H1 (cell line): Measurements from ENCODE around the gene TYMS. TPM values are rescaled to one million over a fixed set of nuclear protein-coding genes. Genes with fewer than 3 reads are reported as not detected.

Source experiments
- CTCF ChIA-PET: fragments of 300-600 bp; sonication (Branson Sonifier 250); formaldehyde crosslinking; loops from one replicate; lab custom pipeline; 2021; ENCODE audit not compliant: partially characterized antibody; lab: Charles Lee
- POLR2A ChIA-PET: fragments of 300-600 bp; sonication (Branson Sonifier 250); formaldehyde crosslinking; loops from one replicate; lab custom pipeline; 2021; ENCODE audit warnings: inconsistent platforms; ENCODE audit not compliant: partially characterized antibody; lab: Charles Lee
- DNase-seq, 2 experiments: peaks; one replicate each; pipeline versions ENCODE4 v3.0.0 to v3.0.0-alpha.2; 2010 to 2022; ENCODE audit warnings: low spot score in 2 of 2, low read depth in 1 of 2, mixed read lengths in 1 of 2
- FAIRE-seq: peaks from 2 replicates; lab custom pipeline; 2011; peaks lifted over from hg19 to GRCh38; lab: Jason Lieb, UNC
- H2AFZ ChIP-seq: 2 replicates; pipeline ENCODE4 v1.8.1; 2012; ENCODE audit warnings: low read length, inconsistent platforms
- H2AK5ac ChIP-seq: 2 replicates; pipeline ENCODE4 v1.6.1; 2013; ENCODE audit warnings: low read depth, low read length
- H2BK120ac ChIP-seq: replicated peaks from 2 replicates; pipeline ENCODE3; 2013; ENCODE audit warnings: low read depth, low read length, inconsistent platforms
- H2BK12ac ChIP-seq: 2 replicates; pipeline ENCODE4 v1.6.1; 2013; ENCODE audit warnings: low read depth, low read length
- H2BK15ac ChIP-seq: 2 replicates; pipeline ENCODE4 v1.6.1; 2013; ENCODE audit warnings: low read length
- H2BK20ac ChIP-seq: 2 replicates; pipeline ENCODE4 v1.6.1; 2013; ENCODE audit warnings: low read length
- H2BK5ac ChIP-seq: 2 replicates; pipeline ENCODE4 v1.6.1; 2013; ENCODE audit warnings: low read depth, low read length
- H3K14ac ChIP-seq: 2 replicates; pipeline ENCODE4 v1.6.1; 2013; ENCODE audit warnings: inconsistent platforms; ENCODE audit not compliant: insufficient read length
- H3K18ac ChIP-seq: 2 replicates; pipeline ENCODE4 v1.6.1; 2013; ENCODE audit warnings: low read length; ENCODE audit errors: extremely low read depth
- H3K23ac ChIP-seq: 2 replicates; pipeline ENCODE4 v1.6.1; 2013; ENCODE audit warnings: inconsistent platforms; ENCODE audit not compliant: insufficient read length
- H3K23me2 ChIP-seq: 2 replicates; pipeline ENCODE4 v1.6.1; 2013; ENCODE audit warnings: low read depth, low read length
- H3K27ac ChIP-seq: 2 replicates; pipeline ENCODE4 v1.6.1; 2011; ENCODE audit warnings: low read depth, low read length, inconsistent platforms
- H3K27me3 ChIP-seq, 4 experiments: replicated peaks in 1 of 4; 1 replicate in 1 of 4; 2 replicates in 3 of 4; pipeline versions ENCODE4 v1.6.1 to v1.8.1; 2011 to 2013; ENCODE audit warnings: low read length in 3 of 4, mild to moderate bottlenecking in 3 of 4, inconsistent platforms in 2 of 4, mixed read lengths in 2 of 4, moderate library complexity in 1 of 4; ENCODE audit not compliant: control insufficient read depth in 3 of 4, insufficient read depth in 3 of 4; ENCODE audit errors: extremely low read depth in 1 of 4
- H3K36me3 ChIP-seq, 4 experiments: 2 replicates each; pipeline versions ENCODE4 v1.6.1 to v1.8.1; 2011 to 2013; ENCODE audit warnings: mild to moderate bottlenecking in 4 of 4, low read length in 3 of 4, moderate library complexity in 2 of 4, control low read depth in 1 of 4, inconsistent platforms in 1 of 4; ENCODE audit not compliant: insufficient read depth in 4 of 4, control insufficient read depth in 2 of 4
- H3K4ac ChIP-seq: replicated peaks from 2 replicates; pipeline ENCODE3; 2013; ENCODE audit warnings: low read length, low read depth, mixed read lengths, inconsistent platforms; ENCODE audit not compliant: insufficient read length
- H3K4me1 ChIP-seq, 4 experiments: replicated peaks in 1 of 4; 1 replicate in 1 of 4; 2 replicates in 3 of 4; pipeline versions ENCODE4 v1.6.1 to v1.8.1; 2011 to 2013; ENCODE audit warnings: low read length in 3 of 4, inconsistent platforms in 2 of 4, mixed read lengths in 1 of 4; ENCODE audit not compliant: insufficient read depth in 4 of 4, control insufficient read depth in 3 of 4
- H3K4me2 ChIP-seq, 2 experiments: 2 replicates each; pipeline versions ENCODE4 v1.6.1 to v1.8.1; 2011 to 2013; ENCODE audit warnings: low read depth in 2 of 2, low read length in 2 of 2, control low read depth in 1 of 2, inconsistent platforms in 1 of 2, mild to moderate bottlenecking in 1 of 2; ENCODE audit not compliant: insufficient read depth in 1 of 2
- H3K4me3 ChIP-seq, 4 experiments: fragments of 200-600, 300-600 bp in 1 of 4; sonication (generic), shearing (Covaris generic), sonication (Bioruptor Twin) in 1 of 4; 2 replicates each; pipeline versions ENCODE4 v1.5.1 to v1.8.1; 2011 to 2016; ENCODE audit warnings: low read length in 4 of 4, low read depth in 3 of 4, control low read depth in 2 of 4, inconsistent platforms in 2 of 4, mild to moderate bottlenecking in 2 of 4, mixed read lengths in 1 of 4, moderate library complexity in 1 of 4; ENCODE audit not compliant: insufficient read depth in 2 of 4; ENCODE audit errors: extremely low read depth in 1 of 4
- H3K56ac ChIP-seq: replicated peaks from 2 replicates; pipeline ENCODE3; 2013; ENCODE audit warnings: low read depth, mild to moderate bottlenecking, mixed read lengths, low read length, inconsistent platforms; ENCODE audit not compliant: insufficient read length
- H3K79me1 ChIP-seq: 2 replicates; pipeline ENCODE4 v1.6.1; 2013; ENCODE audit warnings: low read depth, low read length, control low read depth
- H3K79me2 ChIP-seq, 2 experiments: 2 replicates each; pipeline versions ENCODE4 v1.6.1 to v1.8.1; 2012 to 2013; ENCODE audit warnings: low read length in 2 of 2, mild to moderate bottlenecking in 2 of 2, inconsistent platforms in 1 of 2; ENCODE audit not compliant: insufficient read depth in 2 of 2, control insufficient read depth in 1 of 2
- H3K9ac ChIP-seq, 4 experiments: replicated peaks in 1 of 4; 1 replicate in 1 of 4; 2 replicates in 3 of 4; pipeline versions ENCODE4 v1.6.1 to v1.8.1; 2011 to 2013; ENCODE audit warnings: low read depth in 3 of 4, low read length in 3 of 4, control low read depth in 2 of 4, mild to moderate bottlenecking in 2 of 4, moderate library complexity in 2 of 4, inconsistent platforms in 1 of 4; ENCODE audit errors: extremely low read depth in 1 of 4
- H3K9me3 ChIP-seq, 2 experiments: 2 replicates each; pipeline versions ENCODE4 v1.6.1 to v1.8.1; 2012 to 2013; ENCODE audit warnings: mild to moderate bottlenecking in 2 of 2, moderate library complexity in 2 of 2, control low read depth in 1 of 2, inconsistent platforms in 1 of 2, low read depth in 1 of 2, low read length in 1 of 2, mixed read lengths in 1 of 2; ENCODE audit not compliant: insufficient read depth in 2 of 2
- H4K20me1 ChIP-seq, 2 experiments: replicated peaks in 1 of 2; 2 replicates each; pipeline versions ENCODE3 to v1.8.1; 2011 to 2013; ENCODE audit warnings: inconsistent platforms in 2 of 2, low read length in 2 of 2, mild to moderate bottlenecking in 1 of 2; ENCODE audit not compliant: insufficient read depth in 2 of 2, control insufficient read depth in 1 of 2
- H4K5ac ChIP-seq: 2 replicates; pipeline ENCODE4 v1.6.1; 2013; ENCODE audit warnings: low read length, low read depth, mixed read lengths, inconsistent platforms; ENCODE audit not compliant: insufficient read length
- H4K8ac ChIP-seq: 2 replicates; pipeline ENCODE4 v1.8.0; 2013; ENCODE audit warnings: mild to moderate bottlenecking, moderate library complexity, low read length, inconsistent platforms; ENCODE audit not compliant: insufficient read depth; ENCODE audit errors: extremely low read depth
- H4K91ac ChIP-seq: replicated peaks from 2 replicates; pipeline ENCODE3; 2013; ENCODE audit warnings: low read length, mixed read lengths, inconsistent platforms; ENCODE audit not compliant: insufficient read length
- CBX5 ChIP-seq: fragments of 300-800, 300-1000 bp; sonication (generic); IDR thresholded peaks from 2 replicates; pipeline ENCODE4 v1.7.1; 2016; ENCODE audit warnings: antibody characterized with exemption, low read length, low read depth
- SP2 ChIP-seq: IDR thresholded peaks from 2 replicates; pipeline ENCODE4 v1.6.1; 2012; ENCODE audit warnings: mild to moderate bottlenecking, low read length, inconsistent platforms
- SP4 ChIP-seq: IDR thresholded peaks from 2 replicates; pipeline ENCODE4 v1.6.1; 2012; ENCODE audit warnings: low read length, inconsistent platforms
- WGBS, 2 experiments: shearing (Covaris generic) in 1 of 2; methylation state at CpG; one replicate each; pipeline versions ENCODE4 v1.1.6 to v1.1.7; 2013 to 2015; ENCODE audit warnings: low lambda C conversion rate in 2 of 2, mixed read lengths in 2 of 2, inconsistent platforms in 1 of 2, low coverage in 1 of 2, missing lambda C conversion rate in 1 of 2; ENCODE audit not compliant: insufficient replicate concordance in 2 of 2, insufficient coverage in 1 of 2, insufficient read length in 1 of 2; ENCODE audit errors: extremely low coverage in 1 of 2, missing lambda C conversion rate in 1 of 2; 5-methylcytosine and 5-hydroxymethylcytosine counted together
- polyA plus RNA-seq, 7 experiments: library from polyadenylated mRNA; depleted of rRNA in 3 of 7; stranded (reverse) in 5 of 7; unstranded in 2 of 7; fragments of >200 nt in 5 of 7; fragments of 200-250 nt in 2 of 7; gene quantifications; 1 replicate in 5 of 7; 2 replicates in 1 of 7; 4 replicates in 1 of 7; pipeline versions ENCODE4 v1.2.1 to v1.2.3, GENCODE V29; 2011 to 2013; ENCODE audit warnings: missing spikeins in 2 of 7, mixed read lengths in 2 of 7
- total RNA-seq: library from RNA; stranded (reverse); fragmentation: NEBNext Ultra II Directional; extraction: Animal tissue kit (Norgen Biotek cat#: 25700); gene quantifications from 2 replicates; pipeline ENCODE4 v1.2.1, GENCODE V29; 2021

Gene TYMS
- total and polyA plus RNA-seq, 2 of the 8 experiments (the other 6 are each of a cell fraction or from before 2014, with no cell fraction given) = 91.9 to 110 TPM

- POLR2A ChIA-PET = interaction anchor here (1.6 to 1.8 kb wide), 2 partner anchors 10 to 13 kb away, joined by 4 to 5 read pairs; no protein-coding TSS in a partner anchor
- Histone ChIP-seq H2AFZ (no peak overlapping the region), H3K27me3 (no peaks in the 10 kb centered on the region), H3K23me2 (peaks cover 8% of the 10 kb centered on the region; the same call in 1 of the 2 replicates), H3K18ac (no peak overlapping the region), H4K20me1 (peaks cover 3 to 6% of the 10 kb centered on the region in 2 experiments), H3K79me2 (peaks cover 12 to 39% of the 10 kb centered on the region in 2 experiments), H3K4me1 (peaks cover 0 to 3% (median 1%) of the 10 kb centered on the region in 4 experiments; a peak in 2 of 7 replicates), H2BK5ac (no peak overlapping the region), H3K56ac (no peak overlapping the region), H4K8ac (no peak overlapping the region; the same call in 1 of the 2 replicates), H2BK120ac (no peak overlapping the region), H3K14ac (no peak overlapping the region), H3K23ac (no peak overlapping the region), H4K91ac (no peak overlapping the region), H2BK12ac (no peak overlapping the region), H3K36me3 (peaks cover 0 to 12% (median 0%) of the 10 kb centered on the region in 4 experiments; a peak in 3 of 8 replicates), H3K4me3 (peak overlapping the region in 2 of 4 experiments; percentile 71 to 81; a peak in 5 of 8 replicates), H3K79me1 (peaks cover 9% of the 10 kb centered on the region; the same call in 1 of the 2 replicates), H3K27ac (no peak overlapping the region), H3K9ac (no peak overlapping the region), H2BK20ac (no peak overlapping the region), H3K4ac (no peak overlapping the region), H4K5ac (no peak overlapping the region), H3K4me2 (peak overlapping the region; percentile 81 to 86; a peak in 2 of 4 replicates), H2BK15ac (no peak overlapping the region), H3K9me3 (no peaks in the 10 kb centered on the region), H2AK5ac (no peak overlapping the region)
- FAIRE-seq = no peak
- DNase-seq = peak in 1 of 2 experiments; percentile 8
- 93% methylated on average over 3 of the region's 3 CpGs; no CpG with 5 or more reads in 1 of the 2 experiments for WGBS, 2 experiments
- TF ChIP-seq SP2 (no peak), CBX5 (no peak), SP4 (no peak)
- TF ChIP-seq, all 59 proteins: peak for 0
- CTCF ChIA-PET = interaction anchor here (0.8 to 2.4 kb wide), 4 partner anchors 24 to 122 kb away, joined by 3 to 9 read pairs (median 5); no protein-coding TSS in a partner anchor
Observed at GRCh38 chr18:710418-711300, 53.2 kb downstream of the TYMS start.
